Pons (tissue), 1 donor: ENCODE measurements around the gene CLCN4.
A peak's percentile ranks its signal among the peaks of the same experiment; 100 is the strongest.

Experiments used
- DNase-seq: peaks from one replicate; pipeline ENCODE4 v3.0.0-alpha.2; 2016; ENCODE audit warnings: low spot score

CLCN4 gene

DNA sequence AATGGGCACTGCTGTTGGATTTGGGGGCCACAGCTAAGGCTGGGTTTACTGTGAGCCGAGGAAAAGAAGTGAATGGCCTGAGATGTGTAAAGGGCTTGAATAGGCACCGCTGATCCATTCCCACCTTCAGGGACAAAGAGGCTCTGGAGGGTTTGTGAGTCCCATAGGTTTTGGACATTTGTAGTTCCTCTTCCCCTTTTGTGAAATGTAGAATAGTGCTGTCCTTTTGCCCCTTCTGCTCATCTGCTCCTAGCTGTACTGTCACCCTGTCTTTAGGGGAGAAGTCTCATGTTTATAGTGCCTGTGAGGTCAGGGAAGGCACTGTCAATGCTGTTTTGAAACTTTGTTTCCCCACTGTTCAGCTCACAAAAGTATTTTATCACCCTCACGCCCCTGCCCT, 26.4 kb upstream of the CLCN4 start:
- DNase-seq = no peak

GRCh38 chrX:10133980-10134676, 22.6 kb upstream of the CLCN4 start:
- DNase-seq = no peak

- no peak for DNase-seq
These were observed 21.9 kb upstream of the CLCN4 start for GRCh38 chrX:10134921-10135320.

DNA sequence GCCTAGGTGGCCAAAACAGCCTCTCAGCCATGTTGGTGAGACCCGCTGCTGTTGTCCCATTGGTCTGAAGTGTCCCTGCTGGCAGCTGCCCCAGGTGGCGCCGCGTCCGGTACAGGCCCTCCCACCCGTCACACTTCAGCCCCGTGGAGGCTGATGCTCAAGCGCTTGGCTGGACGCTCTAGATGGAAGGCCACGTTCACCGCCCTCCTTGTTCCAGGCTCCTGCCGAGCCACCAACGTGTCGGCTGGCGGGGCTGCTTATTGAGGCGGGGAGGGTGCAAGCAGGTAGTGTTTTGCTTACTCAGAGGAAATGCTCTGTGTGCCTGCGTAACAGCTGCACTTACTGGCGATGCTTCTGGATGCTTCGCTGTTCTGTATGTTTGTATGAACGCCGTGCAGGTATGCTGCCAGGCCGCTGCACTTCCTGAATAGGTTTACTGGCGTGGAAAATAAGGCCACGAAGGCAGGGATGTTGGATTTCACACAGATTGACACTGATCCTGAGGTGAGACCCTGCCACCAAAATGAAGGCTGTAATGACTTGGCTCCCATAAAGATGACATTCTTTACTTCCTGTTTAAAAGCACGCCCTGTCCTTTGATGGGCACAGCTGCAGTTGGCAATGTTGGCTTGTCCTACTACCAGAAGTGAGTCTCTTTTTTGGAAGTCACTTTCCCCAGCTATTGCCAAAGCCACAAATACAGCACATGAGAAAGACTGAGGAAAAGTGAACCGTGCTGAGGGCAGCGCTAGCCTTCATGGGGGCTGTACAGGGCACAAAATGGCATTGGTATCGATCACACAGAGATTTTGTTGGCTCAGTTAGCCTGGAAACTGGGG, 21.0 kb upstream of the CLCN4 start:
- DNase-seq = no peak

- no peak for DNase-seq
These were observed 18.0 kb upstream of the CLCN4 start for GRCh38 chrX:10138726-10139125.

DNA sequence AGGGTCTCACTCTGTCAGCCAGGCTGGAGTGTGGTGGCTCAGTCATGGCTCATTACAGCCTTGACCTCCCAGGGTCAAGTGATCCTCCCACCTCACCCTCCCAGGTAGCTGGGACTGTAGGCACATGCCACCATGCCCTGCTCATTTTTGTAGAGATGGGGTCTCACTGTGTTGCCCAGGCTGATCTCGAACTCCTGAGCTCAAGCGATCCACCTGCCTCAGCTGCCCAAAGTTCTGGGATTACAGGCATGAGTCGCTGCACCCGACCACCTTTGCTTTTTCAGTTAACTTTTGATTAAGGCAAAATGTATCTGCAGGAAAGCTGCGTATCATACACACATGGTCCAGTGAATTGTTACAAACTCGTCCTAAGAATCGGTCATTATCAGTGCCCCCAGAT, 16.5 kb upstream of the CLCN4 start:
- DNase-seq = no peak

DNA sequence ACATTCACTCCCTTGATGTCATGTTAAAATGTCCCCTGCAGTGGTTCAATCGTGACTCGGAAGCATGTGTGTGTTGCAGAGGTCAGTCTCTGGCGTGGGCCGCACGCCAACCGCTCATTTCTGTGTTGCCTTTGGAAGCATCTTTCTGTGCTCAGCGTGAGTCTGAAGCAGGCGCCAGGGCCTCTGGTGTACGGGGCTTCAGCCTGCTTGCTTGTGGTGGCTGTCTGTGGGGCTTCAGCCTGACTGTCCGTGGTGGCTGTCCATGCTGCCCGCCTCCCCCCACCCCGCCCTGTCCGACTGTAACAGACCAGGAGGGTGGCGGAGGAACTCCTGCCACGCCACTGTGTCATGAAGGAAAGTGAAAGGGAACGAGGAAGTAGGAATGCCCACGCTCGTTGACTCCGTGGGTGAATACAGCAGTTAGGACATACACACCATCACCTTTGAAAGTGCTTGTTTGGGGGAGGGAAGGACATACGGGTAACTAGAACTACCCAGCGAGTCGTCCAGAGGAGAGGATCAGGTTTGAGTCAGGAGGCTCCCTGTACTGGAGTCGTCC, 14.7 kb upstream of the CLCN4 start:
- no peak for DNase-seq

GRCh38 chrX:10143071-10143983, 13.4 kb upstream of the CLCN4 start:
- DNase-seq = no peak

- no peak for DNase-seq
These were observed 10.4 kb upstream of the CLCN4 start for GRCh38 chrX:10146346-10146745.

DNA sequence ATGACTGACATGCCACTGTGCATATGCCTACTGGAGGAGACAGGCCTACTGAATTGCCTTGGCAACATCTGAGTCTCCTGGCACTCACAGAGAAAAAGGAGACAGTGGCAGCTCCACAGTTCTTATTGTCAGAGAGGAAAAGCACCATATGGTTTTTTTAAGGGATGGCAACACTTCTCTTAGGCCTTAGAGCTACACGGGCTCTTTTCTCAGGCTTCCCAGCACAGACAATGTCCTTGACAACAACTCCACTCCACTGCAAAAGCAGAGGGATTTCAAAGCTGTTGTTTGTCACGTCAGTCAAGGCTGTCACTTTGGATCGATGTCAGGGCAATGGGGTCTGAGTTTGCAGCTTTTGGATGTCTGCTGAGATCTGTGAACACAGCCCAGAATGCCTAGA, 4.7 kb upstream of the CLCN4 start:
- DNase-seq = no peak

- DNase-seq = no peak
These were observed 1.6 kb upstream of the CLCN4 start for GRCh38 chrX:10155137-10155536.

DNA sequence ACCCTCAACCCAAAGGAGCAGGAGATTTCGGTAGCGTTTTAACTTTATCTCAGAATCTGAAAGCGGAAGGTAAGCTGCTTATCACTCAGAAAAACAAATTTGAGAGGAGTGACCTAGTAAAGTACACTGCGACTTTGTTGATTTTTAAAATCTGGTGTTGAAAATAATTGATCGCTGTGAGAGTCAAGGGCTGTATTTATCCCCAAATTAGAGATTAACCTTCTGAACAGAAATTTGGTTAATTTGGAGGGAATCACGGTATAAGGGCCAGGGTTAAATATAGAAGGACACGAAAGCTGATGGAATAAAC, 212 bp downstream of the CLCN4 start:
- peak; percentile 28 for DNase-seq

DNA sequence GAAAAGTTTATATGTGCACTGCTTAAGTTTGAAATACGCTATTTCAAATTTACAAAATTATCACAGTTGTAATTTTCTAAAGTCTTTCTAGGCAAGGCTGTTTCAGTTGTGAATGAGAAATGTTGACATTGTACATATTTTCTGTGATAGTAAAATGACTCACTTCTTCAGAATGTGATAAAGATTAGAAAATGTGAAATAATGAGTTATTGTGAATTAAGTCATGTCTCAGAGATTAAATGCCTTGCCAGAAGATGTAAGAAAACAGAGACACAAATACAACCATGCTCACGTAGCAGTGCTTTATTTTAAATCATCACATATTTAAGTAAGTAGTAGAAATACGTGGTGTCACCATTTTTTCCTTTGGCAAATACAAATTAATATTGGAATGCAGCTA, 768 bp downstream of the CLCN4 start:
- DNase-seq = peak; percentile 27

DNA sequence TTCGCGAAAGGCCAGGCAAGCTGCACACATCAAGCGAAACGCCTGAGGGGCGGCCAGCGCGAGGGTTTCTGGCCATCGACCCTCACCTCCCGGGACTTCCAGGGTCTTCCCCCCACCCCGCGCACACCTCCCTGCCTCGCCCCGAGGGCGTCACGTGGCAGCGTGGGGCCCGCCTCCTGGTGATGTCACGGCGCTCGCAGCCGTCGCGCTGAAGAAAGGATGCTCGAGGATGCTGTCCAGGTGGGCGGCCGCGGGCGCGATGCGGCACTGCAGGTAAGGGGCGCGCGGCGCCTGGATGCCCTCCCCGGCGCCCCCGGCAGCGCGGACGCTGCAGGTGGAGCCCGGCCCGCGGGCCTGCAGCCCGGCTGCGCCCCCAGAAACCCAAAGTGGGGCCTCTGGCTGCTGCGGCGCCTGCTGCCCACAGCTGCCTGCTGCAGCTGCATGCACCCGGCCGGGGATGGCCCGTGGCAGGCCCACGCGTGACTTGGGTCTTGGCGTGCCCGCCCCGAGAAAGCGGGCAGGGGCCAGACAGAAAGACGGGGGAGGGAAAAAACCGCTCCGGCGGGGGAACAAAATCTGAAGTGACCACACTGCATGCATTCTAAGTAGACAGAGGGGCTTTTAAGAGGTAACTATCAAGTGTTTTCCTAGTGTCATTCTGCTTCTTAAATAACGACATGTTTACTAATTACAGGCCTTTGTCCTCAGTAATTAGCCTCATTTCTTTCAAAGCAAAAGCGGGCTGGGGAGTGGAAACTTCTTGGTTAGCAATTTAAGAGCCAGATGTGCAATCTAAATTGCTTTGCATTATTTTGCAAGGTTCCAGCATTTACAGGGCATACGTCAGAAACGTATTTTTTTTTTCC, 1.7 kb downstream of the CLCN4 start:
- DNase-seq = peak; percentile 53

GRCh38 chrX:10159145-10159468, 2.3 kb downstream of the CLCN4 start:
- peak; percentile 64 for DNase-seq

DNA sequence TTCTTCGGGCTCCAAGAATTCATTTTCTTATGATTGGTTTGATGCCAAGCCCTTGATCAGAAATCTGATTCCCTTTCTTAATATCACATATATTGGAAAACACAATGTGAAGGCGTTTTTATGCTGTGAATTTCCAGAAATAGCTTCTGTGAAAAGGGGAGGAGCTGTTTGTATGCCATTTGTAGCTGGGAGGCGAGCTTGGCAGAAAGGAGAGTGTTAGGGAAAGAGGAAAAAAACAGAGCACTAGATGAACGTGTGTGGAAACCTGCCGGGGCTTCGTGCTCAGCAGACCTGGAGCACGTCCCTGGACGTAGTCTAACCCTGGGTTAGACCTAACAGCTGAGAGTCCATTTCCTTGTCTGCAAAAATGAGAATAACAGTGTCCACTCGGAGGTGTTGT, 3.4 kb downstream of the CLCN4 start:
- no peak for DNase-seq

DNA sequence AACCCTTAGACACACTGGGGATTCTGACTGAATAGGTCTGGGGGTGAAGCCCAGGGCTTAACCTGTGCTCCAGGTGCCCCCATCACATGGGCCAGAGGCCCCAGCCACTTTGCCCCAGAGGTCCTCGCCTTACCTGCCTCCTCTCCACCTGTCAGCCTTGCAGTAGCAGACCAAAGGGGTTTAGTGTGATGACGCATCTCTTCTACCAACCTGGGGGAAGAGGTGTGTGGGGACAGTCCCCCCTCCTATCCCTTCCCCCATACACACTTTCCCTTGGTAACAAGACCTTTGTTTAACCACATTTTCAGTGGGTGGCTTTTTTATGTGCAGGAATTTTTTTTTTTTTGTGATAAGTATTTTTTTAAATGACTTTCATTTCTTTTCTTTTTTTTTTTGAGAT, 6.3 kb downstream of the CLCN4 start:
- no peak for DNase-seq

GRCh38 chrX:10164879-10165278, 8.1 kb downstream of the CLCN4 start:
- no peak for DNase-seq

DNA sequence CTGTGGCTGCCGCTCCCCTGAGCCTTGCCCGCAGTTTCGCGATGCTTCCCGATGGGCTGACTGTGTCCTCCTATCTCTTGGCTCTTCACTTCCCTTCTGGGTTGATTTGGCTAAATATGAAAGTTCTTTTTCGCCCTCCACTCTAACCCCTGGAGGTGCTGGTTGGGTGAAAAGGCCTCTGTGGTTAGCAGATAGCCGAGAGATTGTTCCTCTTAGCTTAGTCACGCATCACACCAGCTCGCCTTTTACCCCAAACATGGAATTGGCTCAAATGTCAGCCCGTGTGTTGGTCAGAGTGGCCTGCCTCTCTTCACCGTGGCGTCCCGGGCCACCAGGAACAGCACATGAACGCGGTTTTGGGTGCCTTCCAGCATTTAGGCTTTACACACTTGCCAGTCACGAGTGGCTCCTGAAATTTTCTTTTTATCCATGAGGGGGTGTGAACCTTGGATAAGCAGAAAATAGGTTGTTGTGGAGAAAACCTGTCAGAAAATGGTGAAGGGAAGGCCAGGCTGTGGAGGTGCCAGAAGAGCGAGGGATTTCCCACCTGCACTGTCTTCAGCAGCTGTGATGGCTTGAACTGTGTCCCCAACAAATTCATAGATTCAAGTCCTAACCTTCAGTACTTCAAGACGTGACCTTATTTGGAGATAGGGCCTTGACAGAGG, 8.9 kb downstream of the CLCN4 start:
- no peak for DNase-seq

DNA sequence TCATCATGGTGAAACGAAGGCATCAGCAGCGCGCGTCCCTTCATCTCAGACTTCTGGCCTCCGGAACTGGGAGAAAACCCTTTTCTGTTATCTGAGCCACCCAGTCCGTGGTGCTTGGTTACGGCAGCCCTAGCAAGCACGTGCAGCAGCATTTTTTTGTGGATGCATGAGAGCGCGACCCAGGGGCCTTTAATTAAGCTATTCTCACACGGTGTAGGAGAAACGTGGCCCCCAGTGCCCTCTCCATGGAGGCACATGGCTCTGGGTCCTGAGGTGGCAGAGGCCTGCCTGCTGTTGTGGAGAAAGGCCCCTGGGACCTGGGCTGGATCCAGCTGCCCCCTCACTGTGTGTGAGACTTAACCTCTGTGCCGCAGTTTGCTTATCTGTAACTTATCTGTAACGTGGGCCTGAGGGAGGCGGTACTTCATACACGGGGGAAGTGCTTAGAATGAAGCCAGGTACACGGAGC, 9.5 kb downstream of the CLCN4 start:
- DNase-seq = no peak

DNA sequence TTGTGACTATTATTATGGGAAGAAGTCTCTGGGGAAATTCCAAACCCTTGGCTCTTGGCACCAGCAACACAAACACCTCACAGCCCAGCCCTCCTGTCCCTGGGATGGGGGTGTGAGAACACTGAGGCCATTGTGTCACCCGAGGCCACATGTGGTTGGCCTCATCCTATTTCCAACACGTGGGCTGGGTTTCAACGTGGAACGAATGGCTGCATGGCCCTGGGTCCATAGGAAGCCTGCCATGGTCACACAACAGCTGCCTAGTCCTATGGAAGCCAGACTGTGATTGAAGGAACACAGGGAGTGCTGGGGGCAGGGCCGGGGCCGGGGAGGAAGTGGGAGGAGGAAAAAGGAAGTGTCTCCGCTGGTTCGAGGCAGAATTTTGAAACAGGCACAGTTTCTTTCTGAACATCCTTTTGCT, 10.0 kb downstream of the CLCN4 start:
- peak; percentile 73 for DNase-seq
